Activated T-helper 2 cell treated with anti-CD3 and anti-CD28 coated beads, Interferon-gamma antibody, Interleukin-2, Interleukin-4, amounts not matched to agents 10 μg/mL and 5 μg/mL and 100 μg/mL, durations not matched to agents 14 hours and 24 hours and 36 hours (primary cell): ENCODE measurements around the gene MARF1. TPM values are rescaled to one million over a fixed set of nuclear protein-coding genes. Genes with fewer than 3 reads are reported as not detected.

Source experiments
- total RNA-seq: library from RNA; stranded (reverse); gene quantifications from 2 replicates; pipeline ENCODE4 v1.2.3, GENCODE V29; 2022

MARF1 gene
- total RNA-seq, 1 donor from 2014 or later: 49.9 TPM

Other genes with a start within 250 kb of the MARF1 start
- 0.02 and 0.09 TPM in 2 replicates for gene MPV17L, start 247.4 kb downstream of the MARF1 start, total RNA-seq
- 10.6 and 12.8 TPM in 2 replicates for gene BMERB1, start 208.6 kb downstream of the MARF1 start, total RNA-seq
- 88.8 and 97.7 TPM in 2 replicates for gene NDE1, start 7.1 kb upstream of the MARF1 start, total RNA-seq
- not detected in 2 replicates for gene MYH11, start 213.9 kb upstream of the MARF1 start, total RNA-seq
- gene CEP20, start 245.4 kb upstream of the MARF1 start, total RNA-seq: 39.4 and 39.7 TPM in 2 replicates